NCI-H524 treated with DMSO at 0.1 percent for 48 hours (cell line): ENCODE data around the gene SRGAP2C.
"Not testable (repeated sequence)": the region's sequence is repeated elsewhere in the genome, so short reads cannot be mapped to it uniquely, and the experiment has no call there.

Source experiments
- DNase-seq: peaks from one replicate; lab custom pipeline; 2025; lab: John Stamatoyannopoulos, UW

SRGAP2C gene

GRCh38 chr1:121280699-121281317, 96.0 kb downstream of the SRGAP2C start:
- DNase-seq: not testable (repeated sequence)

- DNase-seq: not testable (repeated sequence)
Observed at GRCh38 chr1:121281480-121281879, 96.7 kb downstream of the SRGAP2C start.

- not testable (repeated sequence) for DNase-seq
Observed at GRCh38 chr1:121283587-121284180, 98.9 kb downstream of the SRGAP2C start.

GRCh38 chr1:121292590-121292989, 107.8 kb downstream of the SRGAP2C start:
- DNase-seq: not testable (repeated sequence)

- not testable (repeated sequence) for DNase-seq
Observed at GRCh38 chr1:121293263-121294204, 108.8 kb downstream of the SRGAP2C start.

GRCh38 chr1:121294205-121294570, 109.4 kb downstream of the SRGAP2C start:
- DNase-seq: not testable (repeated sequence)

- not testable (repeated sequence) for DNase-seq
Observed at GRCh38 chr1:121296563-121296962, 111.8 kb downstream of the SRGAP2C start.

GRCh38 chr1:121298529-121298928, 113.8 kb downstream of the SRGAP2C start:
- DNase-seq: not testable (repeated sequence)

- DNase-seq: not testable (repeated sequence)
Observed at GRCh38 chr1:121299514-121300149, 114.9 kb downstream of the SRGAP2C start.

GRCh38 chr1:121301876-121302275, 117.1 kb downstream of the SRGAP2C start:
- DNase-seq: not testable (repeated sequence)

GRCh38 chr1:121307759-121308158, 123.0 kb downstream of the SRGAP2C start:
- not testable (repeated sequence) for DNase-seq

GRCh38 chr1:121315509-121315908, 130.7 kb downstream of the SRGAP2C start:
- DNase-seq: not testable (repeated sequence)

GRCh38 chr1:121316081-121316480, 131.3 kb downstream of the SRGAP2C start:
- not testable (repeated sequence) for DNase-seq

GRCh38 chr1:121317491-121318468, 133.0 kb downstream of the SRGAP2C start:
- DNase-seq: not testable (repeated sequence)

GRCh38 chr1:121318687-121319086, 133.9 kb downstream of the SRGAP2C start:
- not testable (repeated sequence) for DNase-seq

- DNase-seq: not testable (repeated sequence)
Observed at GRCh38 chr1:121321660-121322059, 136.9 kb downstream of the SRGAP2C start.

- not testable (repeated sequence) for DNase-seq
Observed at GRCh38 chr1:121324726-121325125, 140.0 kb downstream of the SRGAP2C start.

- DNase-seq: not testable (repeated sequence)
Observed at GRCh38 chr1:121332141-121332540, 147.4 kb downstream of the SRGAP2C start.

- not testable (repeated sequence) for DNase-seq
Observed at GRCh38 chr1:121332599-121333562, 148.1 kb downstream of the SRGAP2C start.

GRCh38 chr1:121337958-121338357, 153.2 kb downstream of the SRGAP2C start:
- not testable (repeated sequence) for DNase-seq
